PC-9 (cell line): ENCODE measurements around the gene TAS2R40.

Experiments
- CTCF ChIP-seq: fragments of 200-600 bp; sonication (generic); conservative IDR thresholded peaks from 2 replicates; pipeline ENCODE4 v1.6.1; 2017; ENCODE audit warnings: mixed run types, antibody characterized with exemption, mild to moderate bottlenecking, moderate library complexity
- EZH2 ChIP-seq: fragments of 200-600 bp; sonication (generic); IDR thresholded peaks from 2 replicates; pipeline ENCODE4 v1.8.0; 2017; ENCODE audit warnings: antibody characterized with exemption, low read depth

GRCh38 chr7:143265017-143265693 is 43.3 kb downstream of the TAS2R40 start:
- TF ChIP-seq CTCF = no peak
- no peak for TF ChIP-seq EZH2
